ENCODE measurements around the gene GLIS1. TPM values are rescaled to one million over a fixed set of nuclear protein-coding genes. Genes with fewer than 3 reads are reported as not detected.

GLIS1 gene
- total RNA-seq, 1 experiment from 2014 or later, result 0.28 TPM

DNA sequence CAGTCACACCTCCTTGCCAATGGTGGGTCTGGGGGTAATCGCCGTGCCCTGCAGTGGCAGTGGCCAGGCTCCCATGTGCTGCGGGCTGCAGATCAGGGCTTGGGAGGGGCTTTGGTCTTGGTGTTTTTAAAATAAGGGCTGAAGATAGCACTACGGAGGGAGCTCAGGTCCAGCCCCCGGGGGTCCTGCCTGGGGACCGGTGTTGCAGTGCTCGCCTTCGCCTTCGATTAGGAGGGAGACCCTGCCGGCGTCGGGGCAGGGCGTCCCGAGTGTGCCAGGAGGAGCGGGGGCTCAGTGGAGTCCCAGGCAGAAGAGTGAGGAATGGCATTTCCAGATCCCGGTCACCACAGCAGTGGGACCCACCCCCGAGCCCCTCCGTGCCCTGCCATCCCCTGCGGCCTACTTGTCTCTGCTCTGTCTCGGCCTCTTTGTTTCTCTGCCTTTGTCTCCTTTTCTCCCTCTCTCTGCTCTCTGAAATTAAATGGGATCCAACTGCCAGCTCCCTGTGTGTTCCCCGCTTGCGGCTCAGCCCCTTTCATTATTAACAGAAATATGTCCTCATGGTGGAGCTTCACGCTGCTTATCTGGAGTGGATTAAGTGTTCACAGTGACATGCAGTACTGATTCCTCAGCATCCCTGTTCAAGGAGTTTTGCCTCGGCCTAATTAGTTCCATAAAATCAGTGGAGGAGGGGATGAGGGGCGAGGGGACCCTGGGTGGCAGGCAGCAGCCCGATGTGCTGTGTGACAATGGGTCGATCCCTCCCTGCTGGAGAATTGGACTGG lies 235.3 kb downstream of the GLIS1 start:
- H3K4me1 Mint-ChIP-seq, result peaks cover 15 to 40% of the 10 kb centered on the region in 2 experiments
- H2AK5ac ChIP-seq (ENCODE audit: insufficient read length, low read length), result no peak overlapping the region

More for the DNA sequence above, 235.3 kb downstream of the GLIS1 start:
- Histone ChIP-seq H2BK120ac (ENCODE audit: low read depth, low read length, poor library complexity, severe bottlenecking) (no peak overlapping the region), H4K20me1 (ENCODE audit: control insufficient read depth, insufficient read depth, insufficient read length) (peaks cover 3% of the 10 kb centered on the region), H4K5ac (ENCODE audit: insufficient read length, low read depth, low read length) (no peak overlapping the region), H3K9ac (ENCODE audit: extremely low read depth, insufficient read length, low read length) (no peak overlapping the region), H3K56ac (ENCODE audit: insufficient read length, low read depth, low read length) (no peak overlapping the region), H2BK12ac (ENCODE audit: insufficient read length, low read depth, low read length) (no peak overlapping the region), H3K79me1 (ENCODE audit: insufficient read depth, low read depth, low read length, poor library complexity, severe bottlenecking) (no peaks in the 10 kb centered on the region), H2BK5ac (ENCODE audit: insufficient read length, low read length) (no peak overlapping the region), H3K23ac (ENCODE audit: insufficient read length, low read depth, low read length) (no peak overlapping the region), H3K4ac (ENCODE audit: low read depth, low read length) (no peak overlapping the region), H3K4me1 (ENCODE audit: insufficient read depth, low read length) (peaks cover 3% of the 10 kb centered on the region; the same call in 1 of the 2 replicates), H3K23me2 (ENCODE audit: insufficient read length, low read depth, low read length, poor library complexity, severe bottlenecking) (no peaks in the 10 kb centered on the region), H3T11ph (ENCODE audit: low read length) (no peak overlapping the region), H3K27me3 (ENCODE audit: insufficient read depth, low read length) (no peaks in the 10 kb centered on the region), H2BK15ac (ENCODE audit: low read depth, low read length) (no peak overlapping the region), H3K18ac (ENCODE audit: insufficient read length, low read depth, low read length) (no peak overlapping the region), H3K27ac (ENCODE audit: insufficient read length, low read depth, low read length) (no peak overlapping the region), H3K14ac (ENCODE audit: insufficient read depth, low read length) (peak overlapping the region; percentile 66; the same call in 1 of the 2 replicates), H2BK20ac (ENCODE audit: low read depth, low read length, poor library complexity, severe bottlenecking) (no peak overlapping the region), H4K91ac (ENCODE audit: insufficient read length, low read depth, low read length) (no peak overlapping the region), H3K4me2 (ENCODE audit: insufficient read depth, insufficient read length, low read length) (no peak overlapping the region), H3K9me3 (ENCODE audit: control insufficient read depth, low read depth, low read length) (no peaks in the 10 kb centered on the region), H2AFZ (ENCODE audit: low read length) (no peak overlapping the region), H4K8ac (replicated peaks; ENCODE audit: insufficient read length, low read depth, low read length) (no peak overlapping the region), H3K79me2 (ENCODE audit: insufficient read depth, low read length) (no peaks in the 10 kb centered on the region)
- no peaks in the 10 kb centered on the region; a peak in 1 of 5 replicates for H3K9me3 Mint-ChIP-seq
- H3K27ac Mint-ChIP-seq, result peak overlapping the region in 1 of 3 experiments; percentile 63; a peak in 2 of 7 replicates
- no peaks in the 10 kb centered on the region for H3K36me3 Mint-ChIP-seq (ENCODE audit: insufficient read depth in 1 of 3, low read depth in 3 of 3)
- no peak overlapping the region; a peak in 1 of 5 replicates for H3K4me3 Mint-ChIP-seq
- H3K27me3 Mint-ChIP-seq (ENCODE audit: low read depth), result peaks cover 11% of the 10 kb centered on the region
- no CpG with 5 or more reads among the region's 27 CpGs for WGBS (ENCODE audit: extremely low coverage, insufficient read length, low lambda C conversion rate)
- no peak for DNase-seq
- TF ChIP-seq, protein P1, sequence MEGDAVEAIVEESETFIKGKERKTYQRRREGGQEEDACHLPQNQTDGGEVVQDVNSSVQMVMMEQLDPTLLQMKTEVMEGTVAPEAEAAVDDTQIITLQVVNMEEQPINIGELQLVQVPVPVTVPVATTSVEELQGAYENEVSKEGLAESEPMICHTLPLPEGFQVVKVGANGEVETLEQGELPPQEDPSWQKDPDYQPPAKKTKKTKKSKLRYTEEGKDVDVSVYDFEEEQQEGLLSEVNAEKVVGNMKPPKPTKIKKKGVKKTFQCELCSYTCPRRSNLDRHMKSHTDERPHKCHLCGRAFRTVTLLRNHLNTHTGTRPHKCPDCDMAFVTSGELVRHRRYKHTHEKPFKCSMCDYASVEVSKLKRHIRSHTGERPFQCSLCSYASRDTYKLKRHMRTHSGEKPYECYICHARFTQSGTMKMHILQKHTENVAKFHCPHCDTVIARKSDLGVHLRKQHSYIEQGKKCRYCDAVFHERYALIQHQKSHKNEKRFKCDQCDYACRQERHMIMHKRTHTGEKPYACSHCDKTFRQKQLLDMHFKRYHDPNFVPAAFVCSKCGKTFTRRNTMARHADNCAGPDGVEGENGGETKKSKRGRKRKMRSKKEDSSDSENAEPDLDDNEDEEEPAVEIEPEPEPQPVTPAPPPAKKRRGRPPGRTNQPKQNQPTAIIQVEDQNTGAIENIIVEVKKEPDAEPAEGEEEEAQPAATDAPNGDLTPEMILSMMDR (conservative IDR thresholded peaks at IDR 0.05), result no peak
